Right lobe of liver (tissue), 4 donors: ENCODE data around the gene CDC42EP5.
"Not testable (repeated sequence)": the region's sequence is repeated elsewhere in the genome, so short reads cannot be mapped to it uniquely, and the experiment has no call there.

Source experiments
- CTCF ChIP-seq, 4 donors: fragments of 200-600 bp in 3 of 4; fragments of 450-650 bp in 1 of 4; IDR thresholded peaks; one replicate each; pipeline versions ENCODE4 v1.5.1 to v1.8.0; 2016 to 2022; ENCODE audit warnings: antibody characterized with exemption in 4 of 4, mild to moderate bottlenecking in 2 of 4
- POLR2A ChIP-seq: fragments of 450-650 bp; IDR thresholded peaks from one replicate; pipeline ENCODE4 v1.6.1; 2017; ENCODE audit warnings: antibody characterized with exemption, mild to moderate bottlenecking
- donor health status: DM: no; HTN: no; CAD: no.
- donor health status: DM: no; HTN: no; CAD: no.
- donor health status: DM: no; HTN: yes; CAD: no.

GRCh38 chr19:54495284-54495683 is 22.2 kb upstream of the CDC42EP5 start:
- not testable (repeated sequence) for TF ChIP-seq POLR2A; CTCF (IDR thresholded peaks at IDR 0.05)
